Mammary epithelial cell (primary cell): ENCODE measurements around the gene GPC6.

Experiments
- CTCF ChIP-seq, 2 donors: IDR thresholded peaks in 1 of 2; conservative IDR thresholded peaks in 1 of 2; 2 replicates each; pipeline ENCODE4 v1.5.1; 2011 to 2012; ENCODE audit warnings: inconsistent platforms in 2 of 2, low read length in 2 of 2, mild to moderate bottlenecking in 2 of 2, control low read depth in 1 of 2, low read depth in 1 of 2; ENCODE audit not compliant: insufficient read depth in 1 of 2; ENCODE audit errors: extremely low read depth in 1 of 2
- EZH2 ChIP-seq: IDR thresholded peaks from 2 replicates; pipeline ENCODE4 v1.6.1; 2012; ENCODE audit warnings: low read length, inconsistent platforms, borderline replicate concordance

DNA sequence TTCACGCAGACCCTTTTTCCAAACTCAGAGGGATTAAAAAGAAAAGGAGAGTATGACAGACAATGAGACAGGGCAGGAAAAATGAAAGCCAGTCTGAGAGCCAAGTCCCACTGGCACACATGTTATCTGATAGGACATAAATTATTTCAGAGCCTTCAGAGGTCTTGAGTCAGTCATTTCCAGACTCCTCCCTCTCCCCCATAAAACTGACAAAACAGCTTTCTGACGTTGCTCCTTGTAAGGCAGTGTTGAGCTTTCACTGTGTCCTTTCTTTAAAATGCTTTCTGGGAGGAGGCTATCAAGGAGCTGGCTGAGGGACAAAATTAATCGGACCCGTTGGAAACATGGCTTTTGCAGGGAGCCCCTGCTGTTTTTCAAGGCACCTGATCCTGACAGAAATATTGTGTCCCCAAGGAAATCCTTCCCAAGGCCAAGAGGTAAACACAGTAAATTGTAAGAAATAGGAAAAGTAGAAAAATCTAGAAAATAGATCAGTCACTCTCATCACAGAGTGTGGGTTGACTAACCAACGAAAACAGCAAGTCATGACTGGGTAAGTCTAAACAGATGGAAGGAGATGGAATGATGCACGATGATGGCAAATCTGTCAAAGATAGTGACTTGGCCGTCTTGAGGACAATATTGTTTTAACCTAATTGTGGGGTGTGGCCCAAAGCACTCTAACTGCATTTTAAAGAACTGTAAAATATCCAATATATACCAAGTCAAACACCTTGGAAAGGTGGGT, 1163.2 kb downstream of the GPC6 start:
- TF ChIP-seq CTCF (conservative IDR thresholded peaks at IDR 0.05 in 1 of 2, IDR thresholded peaks at IDR 0.05 in 1 of 2; ENCODE audit: extremely low read depth in 1 of 2, insufficient read depth in 1 of 2, low read depth in 1 of 2, low read length in 2 of 2) = no peak
- no peak for TF ChIP-seq EZH2
